Esophagus squamous epithelium (tissue), 4 donors: ENCODE data around the gene ARRDC5.

Source experiments
- CTCF ChIP-seq, 6 experiments: fragments of 450-650 bp in 4 of 6; fragments of 200-600 bp in 2 of 6; sonication (generic) in 2 of 6; IDR thresholded peaks; one replicate each; pipeline ENCODE4 v1.5.1; 2016 to 2019; ENCODE audit warnings: antibody characterized with exemption in 6 of 6, mild to moderate bottlenecking in 4 of 6, moderate library complexity in 4 of 6
- POLR2A ChIP-seq, 4 donors: fragments of 450-650 bp; IDR thresholded peaks; one replicate each; pipeline ENCODE4 v1.6.1; 2017; ENCODE audit warnings: antibody characterized with exemption in 4 of 4, mild to moderate bottlenecking in 4 of 4, moderate library complexity in 3 of 4

- no peak for TF ChIP-seq CTCF (IDR thresholded peaks at IDR 0.05)
- no peak for TF ChIP-seq POLR2A (IDR thresholded peaks at IDR 0.05)
These were observed 24.8 kb downstream of the ARRDC5 start for GRCh38 chr19:4877753-4878490.
